OCI-LY1 (cell line): Measurements from ENCODE around the gene SSUH2.

Experiments used
- EZH2 ChIP-seq: fragments of 200-600 bp; sonication (generic), shearing (Covaris generic); IDR thresholded peaks from 2 replicates; pipeline ENCODE4 v1.8.0; 2017; ENCODE audit warnings: borderline replicate concordance, mixed run types, mild to moderate bottlenecking, antibody characterized with exemption, low read length, moderate library complexity, mixed read lengths
- TF ChIP-seq, protein P1 (sequence below): fragments of 200-600 bp; sonication (generic), shearing (Covaris generic); IDR thresholded peaks from 2 replicates; pipeline ENCODE4 v1.5.1; 2017; ENCODE audit warnings: mild to moderate bottlenecking, antibody characterized with exemption, low read length, moderate library complexity, mixed read lengths

DNA sequence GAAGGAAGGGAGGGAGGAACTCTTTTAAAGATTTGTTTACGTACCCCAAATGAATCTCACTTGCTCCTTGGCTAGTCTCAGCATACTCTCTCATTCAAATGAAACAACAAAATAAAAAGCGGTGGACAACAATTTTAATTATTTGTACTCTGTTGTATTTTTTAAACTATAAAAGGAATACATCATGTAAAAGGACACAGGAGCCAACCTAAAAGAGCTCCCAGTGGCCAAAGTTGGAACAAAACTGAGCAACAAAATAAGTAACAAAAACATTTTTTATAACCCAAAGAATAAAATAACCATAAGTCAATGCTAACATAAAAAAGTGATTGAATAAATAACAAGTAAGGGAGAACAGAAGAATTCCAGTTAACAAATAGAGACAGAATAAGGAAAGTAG, 24.4 kb upstream of the SSUH2 start:
- TF ChIP-seq, protein P1, sequence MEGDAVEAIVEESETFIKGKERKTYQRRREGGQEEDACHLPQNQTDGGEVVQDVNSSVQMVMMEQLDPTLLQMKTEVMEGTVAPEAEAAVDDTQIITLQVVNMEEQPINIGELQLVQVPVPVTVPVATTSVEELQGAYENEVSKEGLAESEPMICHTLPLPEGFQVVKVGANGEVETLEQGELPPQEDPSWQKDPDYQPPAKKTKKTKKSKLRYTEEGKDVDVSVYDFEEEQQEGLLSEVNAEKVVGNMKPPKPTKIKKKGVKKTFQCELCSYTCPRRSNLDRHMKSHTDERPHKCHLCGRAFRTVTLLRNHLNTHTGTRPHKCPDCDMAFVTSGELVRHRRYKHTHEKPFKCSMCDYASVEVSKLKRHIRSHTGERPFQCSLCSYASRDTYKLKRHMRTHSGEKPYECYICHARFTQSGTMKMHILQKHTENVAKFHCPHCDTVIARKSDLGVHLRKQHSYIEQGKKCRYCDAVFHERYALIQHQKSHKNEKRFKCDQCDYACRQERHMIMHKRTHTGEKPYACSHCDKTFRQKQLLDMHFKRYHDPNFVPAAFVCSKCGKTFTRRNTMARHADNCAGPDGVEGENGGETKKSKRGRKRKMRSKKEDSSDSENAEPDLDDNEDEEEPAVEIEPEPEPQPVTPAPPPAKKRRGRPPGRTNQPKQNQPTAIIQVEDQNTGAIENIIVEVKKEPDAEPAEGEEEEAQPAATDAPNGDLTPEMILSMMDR: no peak
- no peak for TF ChIP-seq EZH2
